ENCODE results near the gene THADA.
A peak's percentile ranks its signal among the peaks of the same experiment; 100 is the strongest.

The THADA gene

DNA sequence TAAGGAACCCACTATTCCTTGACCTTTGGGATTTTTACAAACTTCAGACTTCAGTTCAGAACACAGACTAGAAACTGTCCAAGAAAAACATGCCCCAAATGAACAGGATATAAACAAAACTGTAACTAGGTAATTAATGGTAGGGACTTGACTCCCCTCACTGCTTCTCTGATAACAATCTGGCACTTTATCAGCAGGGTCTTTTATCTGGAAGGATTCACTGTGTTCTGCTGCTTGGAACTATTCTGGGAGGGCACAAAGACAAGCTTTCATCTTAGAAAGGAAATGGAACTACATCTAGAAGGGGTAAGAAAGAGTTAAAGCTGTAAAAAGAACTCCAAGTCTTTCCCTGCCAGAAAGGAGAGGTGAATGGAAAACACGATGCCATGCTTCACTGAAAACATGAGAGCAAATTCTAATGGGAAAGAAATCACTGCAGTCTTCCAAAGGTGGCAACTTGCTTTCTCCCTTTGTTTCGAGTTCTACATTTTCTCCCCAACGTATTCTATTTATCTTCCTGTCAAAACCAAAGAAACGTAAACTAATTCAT, 181.2 kb downstream of the THADA start:
- no peak for TF ChIP-seq BCL11B (tag by site-specific recombination; IDR thresholded peaks at IDR 0.05; ENCODE audit: low read depth)
- TF ChIP-seq ZBTB26 (tag by site-specific recombination; optimal IDR thresholded peaks at IDR 0.05) = no peak
- TF ChIP-seq FEZF1 (tag by site-specific recombination; IDR thresholded peaks at IDR 0.05) = peak; percentile 24; the same call in 1 of the 2 replicates
- Histone ChIP-seq H3K4me1 (ENCODE audit: control insufficient read depth, insufficient read depth, low read length) (peaks cover 27% of the 10 kb centered on the region), H3K36me3 (ENCODE audit: control insufficient read depth in 2 of 2, insufficient read depth in 1 of 2, low read length in 2 of 2) (no peaks in the 10 kb centered on the region), H3K27ac (ENCODE audit: extremely low read depth, low read depth, low read length) (no peak overlapping the region), H3K9me3 (ENCODE audit: control insufficient read depth, insufficient read depth, low read depth, low read length) (no peaks in the 10 kb centered on the region), H3K4me3 (ENCODE audit: low read depth, low read length) (no peak overlapping the region)
- POLR2A ChIA-PET = no interaction called here
- CTCF ChIA-PET = interaction anchor here (0.5 to 1.1 kb wide), 3 partner anchors 135 to 185 kb away, joined by 3 to 4 read pairs (median 4); no protein-coding TSS in a partner anchor

GRCh38 chr2:43414033-43414432, 181.8 kb downstream of the THADA start:
- H3K4me3 ChIP-seq (ENCODE audit: low read depth, low read length) = no peak overlapping the region
- TF ChIP-seq PBX3 (CRISPR knock-in tag; IDR thresholded peaks at IDR 0.05) (no peak), ZNF423 (tag by site-specific recombination; IDR thresholded peaks at IDR 0.05) (no peak), KLF16 (tag by site-specific recombination; IDR thresholded peaks at IDR 0.05) (no peak), REPIN1 (tag by site-specific recombination; IDR thresholded peaks at IDR 0.05; ENCODE audit: low read depth) (no peak), KLF1 (tag by site-specific recombination; IDR thresholded peaks at IDR 0.05) (no peak), ZXDB (tag by site-specific recombination; IDR thresholded peaks at IDR 0.05) (no peak)
- TF ChIP-seq, protein P1, sequence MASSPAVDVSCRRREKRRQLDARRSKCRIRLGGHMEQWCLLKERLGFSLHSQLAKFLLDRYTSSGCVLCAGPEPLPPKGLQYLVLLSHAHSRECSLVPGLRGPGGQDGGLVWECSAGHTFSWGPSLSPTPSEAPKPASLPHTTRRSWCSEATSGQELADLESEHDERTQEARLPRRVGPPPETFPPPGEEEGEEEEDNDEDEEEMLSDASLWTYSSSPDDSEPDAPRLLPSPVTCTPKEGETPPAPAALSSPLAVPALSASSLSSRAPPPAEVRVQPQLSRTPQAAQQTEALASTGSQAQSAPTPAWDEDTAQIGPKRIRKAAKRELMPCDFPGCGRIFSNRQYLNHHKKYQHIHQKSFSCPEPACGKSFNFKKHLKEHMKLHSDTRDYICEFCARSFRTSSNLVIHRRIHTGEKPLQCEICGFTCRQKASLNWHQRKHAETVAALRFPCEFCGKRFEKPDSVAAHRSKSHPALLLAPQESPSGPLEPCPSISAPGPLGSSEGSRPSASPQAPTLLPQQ (tag by site-specific recombination; IDR thresholded peaks at IDR 0.05) = no peak
- ChIA-PET POLR2A (no interaction called here), CTCF (interaction anchor here (0.5 to 0.6 kb wide), 2 partner anchors 136 to 176 kb away, joined by 3 to 4 read pairs; no protein-coding TSS in a partner anchor)
- no peak overlapping the region for H3K27ac ChIP-seq (ENCODE audit: extremely low read depth, low read depth, low read length)
- H3K9me3 ChIP-seq (ENCODE audit: control insufficient read depth, insufficient read depth, low read depth, low read length) = no peaks in the 10 kb centered on the region
- peaks cover 27% of the 10 kb centered on the region for H3K4me1 ChIP-seq (ENCODE audit: control insufficient read depth, insufficient read depth, low read length)
- no peaks in the 10 kb centered on the region for H3K36me3 ChIP-seq (ENCODE audit: control insufficient read depth in 2 of 2, insufficient read depth in 1 of 2, low read length in 2 of 2)

- Histone ChIP-seq H3K4me1 (ENCODE audit: control insufficient read depth, insufficient read depth, low read length) (peaks cover 23% of the 10 kb centered on the region), H3K27ac (ENCODE audit: extremely low read depth, low read depth, low read length) (no peak overlapping the region), H3K9me3 (ENCODE audit: control insufficient read depth, insufficient read depth, low read depth, low read length) (no peaks in the 10 kb centered on the region), H3K36me3 (ENCODE audit: control insufficient read depth in 2 of 2, insufficient read depth in 1 of 2, low read length in 2 of 2) (no peaks in the 10 kb centered on the region), H3K4me3 (ENCODE audit: low read depth, low read length) (no peak overlapping the region)
- ChIA-PET POLR2A (no interaction called here), CTCF (interaction anchor here (0.6 kb wide), 1 partner anchor 22 kb away, joined by 3 read pairs; no protein-coding TSS in a partner anchor)
- TF ChIP-seq ZNF366 (tag by site-specific recombination; conservative IDR thresholded peaks at IDR 0.05) (0 out of 2 replicates have a peak, but pooled peaks have one; percentile 23), ZNF548 (tag by site-specific recombination; IDR thresholded peaks at IDR 0.05) (no peak), ZNF23 (tag by site-specific recombination; IDR thresholded peaks at IDR 0.05; ENCODE audit: borderline replicate concordance) (no peak), HOXD13 (CRISPR knock-in tag; IDR thresholded peaks at IDR 0.05; ENCODE audit: borderline replicate concordance) (no peak), ZNF350 (tag by site-specific recombination; IDR thresholded peaks at IDR 0.05) (no peak), ZNF747 (tag by site-specific recombination; IDR thresholded peaks at IDR 0.05) (no peak), SCRT2 (tag by site-specific recombination; IDR thresholded peaks at IDR 0.05) (no peak), ZNF169 (tag by site-specific recombination; IDR thresholded peaks at IDR 0.05) (no peak), ZNF391 (tag by site-specific recombination; IDR thresholded peaks at IDR 0.05; ENCODE audit: borderline replicate concordance, low read depth) (no peak), ZNF621 (tag by site-specific recombination; IDR thresholded peaks at IDR 0.05) (no peak)
- TF ChIP-seq, protein P2, sequence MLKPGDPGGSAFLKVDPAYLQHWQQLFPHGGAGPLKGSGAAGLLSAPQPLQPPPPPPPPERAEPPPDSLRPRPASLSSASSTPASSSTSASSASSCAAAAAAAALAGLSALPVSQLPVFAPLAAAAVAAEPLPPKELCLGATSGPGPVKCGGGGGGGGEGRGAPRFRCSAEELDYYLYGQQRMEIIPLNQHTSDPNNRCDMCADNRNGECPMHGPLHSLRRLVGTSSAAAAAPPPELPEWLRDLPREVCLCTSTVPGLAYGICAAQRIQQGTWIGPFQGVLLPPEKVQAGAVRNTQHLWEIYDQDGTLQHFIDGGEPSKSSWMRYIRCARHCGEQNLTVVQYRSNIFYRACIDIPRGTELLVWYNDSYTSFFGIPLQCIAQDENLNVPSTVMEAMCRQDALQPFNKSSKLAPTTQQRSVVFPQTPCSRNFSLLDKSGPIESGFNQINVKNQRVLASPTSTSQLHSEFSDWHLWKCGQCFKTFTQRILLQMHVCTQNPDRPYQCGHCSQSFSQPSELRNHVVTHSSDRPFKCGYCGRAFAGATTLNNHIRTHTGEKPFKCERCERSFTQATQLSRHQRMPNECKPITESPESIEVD (tag by site-specific recombination; IDR thresholded peaks at IDR 0.05) = 0 out of 2 replicates have a peak, but pooled peaks have one; percentile 23
These were observed 183.6 kb downstream of the THADA start for GRCh38 chr2:43412114-43412753.

Data from HEK293 (cell line).